ENCODE data around the gene MRPL12. TPM values are rescaled to one million over a fixed set of nuclear protein-coding genes. Genes with fewer than 3 reads are reported as not detected.
A peak's percentile ranks its signal among the peaks of the same experiment; 100 is the strongest.

Gene MRPL12
- total and polyA plus RNA-seq, 2 of the 13 experiments (the other 11 are each of a cell fraction or from before 2014, with no cell fraction given), result 39.1 to 94.1 TPM

DNA sequence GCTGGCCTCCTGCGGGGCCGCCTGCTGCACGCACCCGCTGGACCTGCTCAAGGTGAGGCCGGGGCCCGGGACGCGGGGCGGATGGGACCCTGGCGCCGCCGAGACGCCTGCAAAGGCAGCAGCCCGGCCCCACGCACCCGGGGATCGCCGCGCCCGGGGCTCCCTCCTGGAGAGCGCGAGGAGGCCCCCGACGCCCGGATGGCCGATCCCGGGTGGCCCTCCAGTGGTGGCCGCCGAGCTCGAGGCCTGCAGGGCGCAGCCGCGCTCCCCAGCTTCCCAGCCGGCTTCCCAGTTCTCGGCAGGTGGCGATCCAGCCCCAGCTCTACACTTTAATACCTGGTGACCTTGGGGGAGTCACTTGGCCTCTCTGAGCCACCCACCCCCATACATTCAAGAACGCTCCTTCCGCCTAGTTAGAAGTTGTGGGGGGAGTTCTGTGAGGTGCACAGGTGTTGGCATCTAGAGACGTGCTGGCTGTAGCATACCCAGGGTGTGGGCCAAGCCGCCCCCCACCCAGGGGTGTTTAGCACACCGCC lies 9.4 kb downstream of the MRPL12 start:
- Histone ChIP-seq H3K4me1 (ENCODE audit: insufficient read depth, low read length) (peaks cover 32% of the 10 kb centered on the region), H4K20me1 (ENCODE audit: insufficient read depth, low read length) (no peaks in the 10 kb centered on the region), H3K79me2 (ENCODE audit: insufficient read depth, low read length) (peaks cover 31% of the 10 kb centered on the region), H3K27ac (ENCODE audit: extremely low read length, insufficient read depth, low read length) (peak overlapping the region; percentile 93), H3K9me3 (ENCODE audit: low read length) (no peaks in the 10 kb centered on the region), H3K9ac (ENCODE audit: insufficient read depth, low read depth, low read length) (peak overlapping the region; percentile 93), H2AFZ (ENCODE audit: low read length) (no peak overlapping the region), H3K27me3 (ENCODE audit: control insufficient read depth in 1 of 2, insufficient read depth in 2 of 2, low read length in 2 of 2) (no peaks in the 10 kb centered on the region; a peak in 1 of 5 replicates), H3K4me3 (replicated peaks in 1 of 3; ENCODE audit: insufficient read depth in 1 of 3, low read depth in 2 of 3, low read length in 3 of 3) (peak overlapping the region; percentile 87 to 95 (median 92)), H3K4me2 (ENCODE audit: low read depth, low read length) (peak overlapping the region; percentile 96), H3K36me3 (replicated peaks in 1 of 2; ENCODE audit: control insufficient read depth in 1 of 2, insufficient read depth in 2 of 2, low read length in 2 of 2) (peaks cover 14 to 36% of the 10 kb centered on the region in 2 experiments)
- ATAC-seq, result peak; percentile 23
- BruUV-seq (replicated peaks), result TSS peak; percentile 38
- intact Hi-C loops (cut with micrococcal nuclease; ENCODE audit: unreplicated experiment), result loop anchor here (1.0 kb wide), 1 partner anchor 9 kb away; the partner anchor contains the start of gene MRPL12
- ChIA-PET CTCF (ENCODE audit: low intra/inter-chr PET ratio, low total read pairs) (interaction anchor here (0.6 kb wide), 1 partner anchor 154 kb away, joined by 3 read pairs; no protein-coding TSS in a partner anchor), POLR2A (interaction anchor here (1.0 to 6.3 kb wide), 11 partner anchors 9 to 325 kb away, joined by 3 to 143 read pairs (median 14); partner anchors contain the start of genes ARL16, CCDC137, DCXR and HGS)
- peak; percentile 46 for DNase-seq (ENCODE audit: low spot score)
- FAIRE-seq, result no peak
- in situ Hi-C loops (cut with HindIII; ENCODE audit: extremely low pct_ligation_motif_present, low pct_unique_long_range_greater_than_20kb), result no loop called here
- 2% methylated on average over 8 of the region's 41 CpGs for WGBS (ENCODE audit: low lambda C conversion rate)
- no peak for TF ChIP-seq HIVEP1 (CRISPR knock-in tag; IDR thresholded peaks at IDR 0.05)
- peak; percentile 36; the same call in 1 of the 2 replicates for TF ChIP-seq ZNF83 (CRISPR knock-in tag; IDR thresholded peaks at IDR 0.05; ENCODE audit: borderline replicate concordance)
- no peak for TF ChIP-seq U2AF2 (IDR thresholded peaks at IDR 0.05; ENCODE audit: low read depth, low read length)
- peak; percentile 49; the same call in 1 of the 2 replicates for TF ChIP-seq PITX1 (CRISPR knock-in tag; IDR thresholded peaks at IDR 0.05)
- no peak for TF ChIP-seq RFXAP (CRISPR knock-in tag; IDR thresholded peaks at IDR 0.05; ENCODE audit: borderline replicate concordance)
- TF ChIP-seq, protein P1, sequence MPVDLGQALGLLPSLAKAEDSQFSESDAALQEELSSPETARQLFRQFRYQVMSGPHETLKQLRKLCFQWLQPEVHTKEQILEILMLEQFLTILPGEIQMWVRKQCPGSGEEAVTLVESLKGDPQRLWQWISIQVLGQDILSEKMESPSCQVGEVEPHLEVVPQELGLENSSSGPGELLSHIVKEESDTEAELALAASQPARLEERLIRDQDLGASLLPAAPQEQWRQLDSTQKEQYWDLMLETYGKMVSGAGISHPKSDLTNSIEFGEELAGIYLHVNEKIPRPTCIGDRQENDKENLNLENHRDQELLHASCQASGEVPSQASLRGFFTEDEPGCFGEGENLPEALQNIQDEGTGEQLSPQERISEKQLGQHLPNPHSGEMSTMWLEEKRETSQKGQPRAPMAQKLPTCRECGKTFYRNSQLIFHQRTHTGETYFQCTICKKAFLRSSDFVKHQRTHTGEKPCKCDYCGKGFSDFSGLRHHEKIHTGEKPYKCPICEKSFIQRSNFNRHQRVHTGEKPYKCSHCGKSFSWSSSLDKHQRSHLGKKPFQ (CRISPR knock-in tag; IDR thresholded peaks at IDR 0.05; ENCODE audit: insufficient replicate concordance), result peak; percentile 40
- no peak for TF ChIP-seq ZNF225 (CRISPR knock-in tag; IDR thresholded peaks at IDR 0.05)
- TF ChIP-seq STAG1 (CRISPR knock-in tag; IDR thresholded peaks at IDR 0.05), result peak; percentile 42; the same call in 1 of the 2 replicates
- 0 out of 2 replicates have a peak, but pooled peaks have one; percentile 46 for TF ChIP-seq TEAD2 (CRISPR knock-in tag; IDR thresholded peaks at IDR 0.05)
- TF ChIP-seq, protein P2, sequence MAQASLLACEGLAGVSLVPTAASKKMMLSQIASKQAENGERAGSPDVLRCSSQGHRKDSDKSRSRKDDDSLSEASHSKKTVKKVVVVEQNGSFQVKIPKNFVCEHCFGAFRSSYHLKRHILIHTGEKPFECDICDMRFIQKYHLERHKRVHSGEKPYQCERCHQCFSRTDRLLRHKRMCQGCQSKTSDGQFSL (CRISPR knock-in tag; IDR thresholded peaks at IDR 0.05), result 0 out of 2 replicates have a peak, but pooled peaks have one; percentile 35
- no peak for TF ChIP-seq ZNF790 (CRISPR knock-in tag; IDR thresholded peaks at IDR 0.05; ENCODE audit: borderline replicate concordance)
- TF ChIP-seq ZNF772 (CRISPR knock-in tag; IDR thresholded peaks at IDR 0.05), result peak; percentile 49; the same call in 1 of the 2 replicates
- TF ChIP-seq ZNF747 (CRISPR knock-in tag; IDR thresholded peaks at IDR 0.05; ENCODE audit: borderline replicate concordance), result 0 out of 2 replicates have a peak, but pooled peaks have one; percentile 26
- TF ChIP-seq MIXL1 (CRISPR knock-in tag; IDR thresholded peaks at IDR 0.05), result 0 out of 2 replicates have a peak, but pooled peaks have one; percentile 10
- TF ChIP-seq ZMAT3 (CRISPR knock-in tag; conservative IDR thresholded peaks at IDR 0.05), result no peak
- TF ChIP-seq KAT7 (CRISPR knock-in tag; IDR thresholded peaks at IDR 0.05; ENCODE audit: borderline replicate concordance), result no peak
- TF ChIP-seq KLF12 (CRISPR knock-in tag; IDR thresholded peaks at IDR 0.05; ENCODE audit: borderline replicate concordance), result 0 out of 2 replicates have a peak, but pooled peaks have one; percentile 29
- no peak for TF ChIP-seq ZFP36L1 (CRISPR knock-in tag; IDR thresholded peaks at IDR 0.05)
- TF ChIP-seq YEATS2 (CRISPR knock-in tag; IDR thresholded peaks at IDR 0.05; ENCODE audit: borderline replicate concordance), result no peak
- TF ChIP-seq ZSCAN20 (CRISPR knock-in tag; IDR thresholded peaks at IDR 0.05; ENCODE audit: borderline replicate concordance), result peak; percentile 77; the same call in 1 of the 2 replicates
- TF ChIP-seq ZFYVE20 (CRISPR knock-in tag; IDR thresholded peaks at IDR 0.05; ENCODE audit: borderline replicate concordance, low read depth), result peak; percentile 9; the same call in 1 of the 2 replicates
- TF ChIP-seq, protein P3, sequence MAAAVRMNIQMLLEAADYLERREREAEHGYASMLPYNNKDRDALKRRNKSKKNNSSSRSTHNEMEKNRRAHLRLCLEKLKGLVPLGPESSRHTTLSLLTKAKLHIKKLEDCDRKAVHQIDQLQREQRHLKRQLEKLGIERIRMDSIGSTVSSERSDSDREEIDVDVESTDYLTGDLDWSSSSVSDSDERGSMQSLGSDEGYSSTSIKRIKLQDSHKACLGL (CRISPR knock-in tag; IDR thresholded peaks at IDR 0.05), result 0 out of 2 replicates have a peak, but pooled peaks have one; percentile 18
- TF ChIP-seq SP1 (IDR thresholded peaks at IDR 0.05), result no peak
- 0 out of 2 replicates have a peak, but pooled peaks have one; percentile 3 for TF ChIP-seq SP1 (CRISPR knock-in tag; IDR thresholded peaks at IDR 0.05)

Data from HepG2 (cell line).